ENCODE measurements around the gene EFNA1.
"Not testable (repeated sequence)": the region's sequence is repeated elsewhere in the genome, so short reads cannot be mapped to it uniquely, and the experiment has no call there.

The EFNA1 gene

DNA sequence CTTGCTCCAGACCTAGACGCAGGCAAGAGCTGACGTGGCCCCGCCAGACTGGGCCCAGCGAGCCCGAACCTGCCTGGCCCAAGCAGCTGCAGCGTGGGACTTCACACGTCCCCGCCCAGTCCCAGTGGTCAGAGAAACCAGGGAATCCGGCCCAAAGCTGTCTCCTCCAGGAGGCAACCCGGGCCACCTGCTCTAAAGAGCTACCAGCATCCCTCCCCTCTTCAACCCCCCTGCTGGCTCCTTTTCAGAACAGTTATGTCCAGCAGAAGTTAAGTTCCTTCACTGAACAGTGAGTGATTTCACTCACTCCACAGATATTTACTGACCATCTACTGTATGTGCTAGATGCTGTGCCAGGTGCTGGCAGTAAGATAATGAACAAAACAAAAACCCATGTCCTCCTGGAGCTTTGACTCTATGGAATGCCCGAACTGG, 2.1 kb upstream of the EFNA1 start:
- DNase-seq = no peak

- no peak for DNase-seq
These were observed 1.6 kb upstream of the EFNA1 start for GRCh38 chr1:155125946-155126555.

DNA sequence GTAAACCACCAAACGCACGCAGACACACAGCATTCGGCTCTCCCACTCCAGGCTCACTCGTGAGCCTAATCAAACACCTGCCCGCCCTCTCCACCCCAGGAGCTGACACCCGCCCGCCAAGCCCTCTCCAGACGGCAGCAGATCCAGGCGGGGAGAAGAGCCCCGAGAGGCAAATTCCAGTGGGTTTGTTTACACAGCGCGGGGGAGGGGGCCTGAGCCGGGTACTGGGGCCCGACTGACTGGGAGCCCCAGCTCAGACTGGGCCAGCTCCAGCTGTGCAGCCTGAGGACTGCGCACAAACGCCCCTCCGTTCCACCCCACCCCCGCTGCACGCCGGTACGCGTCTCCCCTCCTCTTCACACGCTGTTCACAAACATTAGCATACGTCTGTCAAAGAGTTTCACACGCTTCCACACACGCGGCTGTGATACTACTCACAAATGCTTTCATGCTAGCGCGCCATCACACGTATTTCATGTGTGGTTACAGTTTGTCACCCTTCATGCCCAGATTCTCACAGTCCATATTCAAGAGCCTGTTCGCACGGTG, 1.0 kb upstream of the EFNA1 start:
- DNase-seq = peak; percentile 9

GRCh38 chr1:155127967-155128754, 485 bp downstream of the EFNA1 start:
- no peak for DNase-seq

- DNase-seq = peak; percentile 15
These were observed 1.2 kb downstream of the EFNA1 start for GRCh38 chr1:155128755-155129473.

DNA sequence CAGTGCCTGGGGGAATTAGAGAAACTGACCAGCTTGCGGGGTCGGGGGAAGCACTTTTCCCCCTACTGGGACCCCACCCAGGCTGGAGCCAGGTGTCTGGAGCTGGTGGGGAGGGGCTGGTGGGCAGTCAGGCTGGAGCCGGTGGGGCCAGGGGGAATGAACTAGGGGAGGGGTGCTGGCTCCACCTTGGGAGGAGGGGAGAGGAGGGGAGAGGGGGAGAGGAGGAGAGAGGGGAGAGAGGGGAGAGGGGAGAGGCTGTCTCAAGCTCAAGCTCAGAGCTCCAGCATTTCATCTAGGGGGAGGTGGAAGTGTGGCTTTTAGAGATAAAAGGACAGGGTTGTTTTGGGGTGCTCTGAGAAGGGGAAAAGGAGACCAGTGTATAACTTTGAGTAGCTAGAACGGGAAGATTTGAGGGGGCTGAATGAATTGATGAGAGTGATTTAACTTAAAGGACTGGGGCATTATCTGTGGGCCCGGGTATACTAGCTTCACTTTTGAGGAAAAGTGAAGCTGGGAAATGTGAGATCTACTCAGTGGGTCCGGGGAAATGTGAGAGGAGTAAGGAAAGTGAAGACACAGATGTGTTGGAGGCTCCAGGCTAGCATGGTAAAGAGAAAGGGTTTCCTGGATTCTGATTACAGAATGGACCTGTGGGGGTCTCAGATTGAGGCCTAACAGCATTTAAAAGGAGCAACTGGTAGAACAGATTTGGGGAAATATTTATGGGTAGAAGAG, 2.8 kb downstream of the EFNA1 start:
- DNase-seq = no peak

GRCh38 chr1:155131285-155131684, 3.6 kb downstream of the EFNA1 start:
- no peak for DNase-seq

DNA sequence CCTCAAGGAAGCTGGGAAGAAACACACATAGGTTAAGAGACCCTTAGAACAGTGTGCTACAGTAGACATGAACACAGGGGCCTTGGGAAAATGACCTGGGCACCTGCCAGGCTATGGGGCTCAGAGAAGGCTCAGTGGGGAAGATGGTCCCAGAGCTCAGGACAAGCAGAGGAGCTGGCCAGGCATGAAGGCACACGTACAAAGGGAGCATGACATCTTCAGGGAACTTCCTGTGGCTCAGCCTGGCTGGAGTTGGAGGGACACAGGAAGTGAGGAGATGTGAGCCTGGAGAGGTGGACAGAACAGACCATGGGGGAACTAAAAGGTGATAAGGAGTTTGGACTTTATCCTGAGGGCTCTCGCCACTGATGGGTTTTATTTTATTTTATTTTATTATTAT, 4.2 kb downstream of the EFNA1 start:
- no peak for DNase-seq

GRCh38 chr1:155133799-155134281, 6.2 kb downstream of the EFNA1 start:
- DNase-seq = no peak

DNA sequence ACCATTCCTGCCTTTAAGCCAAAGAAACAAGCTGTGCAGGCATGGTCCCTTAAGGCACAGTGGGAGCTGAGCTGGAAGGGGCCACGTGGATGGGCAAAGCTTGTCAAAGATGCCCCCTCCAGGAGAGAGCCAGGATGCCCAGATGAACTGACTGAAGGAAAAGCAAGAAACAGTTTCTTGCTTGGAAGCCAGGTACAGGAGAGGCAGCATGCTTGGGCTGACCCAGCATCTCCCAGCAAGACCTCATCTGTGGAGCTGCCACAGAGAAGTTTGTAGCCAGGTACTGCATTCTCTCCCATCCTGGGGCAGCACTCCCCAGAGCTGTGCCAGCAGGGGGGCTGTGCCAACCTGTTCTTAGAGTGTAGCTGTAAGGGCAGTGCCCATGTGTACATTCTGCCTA, 6.6 kb downstream of the EFNA1 start:
- DNase-seq = no peak

- peak; percentile 99 for DNase-seq
These were observed 7.3 kb downstream of the EFNA1 start for GRCh38 chr1:155134880-155135414.

DNA sequence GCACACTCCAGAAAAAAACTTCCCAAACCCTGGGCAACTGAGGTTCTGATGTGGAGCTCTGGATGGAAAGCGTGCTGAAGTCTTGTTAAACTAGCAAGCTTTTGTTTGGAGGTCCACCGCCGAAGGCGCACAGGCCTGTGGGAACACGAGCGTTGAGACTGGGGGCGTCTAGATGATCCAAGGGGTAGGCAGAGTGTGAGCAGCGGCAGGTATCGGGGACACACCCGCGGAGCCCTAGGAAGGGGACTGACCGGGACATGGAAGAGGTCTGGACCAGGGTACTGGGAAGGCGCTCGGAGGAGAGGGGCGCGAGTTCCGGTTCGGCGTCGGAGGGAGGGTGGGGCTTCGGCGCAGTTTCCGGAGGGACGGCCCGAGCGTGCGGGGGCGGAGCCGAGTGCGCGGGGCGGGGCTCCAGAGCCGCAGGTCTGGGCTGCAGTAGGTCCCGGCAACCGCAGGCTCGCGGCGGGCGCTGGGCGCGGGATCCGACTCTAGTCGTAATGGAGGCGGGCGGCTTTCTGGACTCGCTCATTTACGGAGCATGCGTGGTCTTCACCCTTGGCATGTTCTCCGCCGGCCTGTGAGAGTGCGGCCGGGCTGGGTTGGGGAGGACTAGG, 7.8 kb downstream of the EFNA1 start, which contains the start of gene SLC50A1:
TSS of gene SLC50A1 (plus strand) at position 438 of the 614 bp plus-strand sequence. CDS start at position 498, 60 bp downstream.
- peak; percentile 94 for DNase-seq

DNA sequence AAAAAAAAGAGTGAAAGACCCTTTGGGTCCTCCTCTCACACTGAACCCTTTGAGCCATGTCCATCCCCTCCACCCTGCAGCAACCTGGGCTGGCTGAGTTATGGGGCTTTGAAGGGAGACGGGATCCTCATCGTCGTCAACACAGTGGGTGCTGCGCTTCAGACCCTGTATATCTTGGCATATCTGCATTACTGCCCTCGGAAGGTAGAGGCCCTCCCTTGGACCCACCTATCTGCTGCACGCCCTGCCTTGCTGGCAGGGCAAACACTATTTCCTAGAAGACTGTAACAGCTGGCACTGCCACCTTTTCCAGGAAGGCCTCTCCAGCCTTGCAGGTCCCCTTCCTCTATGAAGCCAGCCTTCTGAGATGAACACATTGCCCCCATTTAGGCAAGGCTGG, 9.1 kb downstream of the EFNA1 start:
- no peak for DNase-seq

DNA sequence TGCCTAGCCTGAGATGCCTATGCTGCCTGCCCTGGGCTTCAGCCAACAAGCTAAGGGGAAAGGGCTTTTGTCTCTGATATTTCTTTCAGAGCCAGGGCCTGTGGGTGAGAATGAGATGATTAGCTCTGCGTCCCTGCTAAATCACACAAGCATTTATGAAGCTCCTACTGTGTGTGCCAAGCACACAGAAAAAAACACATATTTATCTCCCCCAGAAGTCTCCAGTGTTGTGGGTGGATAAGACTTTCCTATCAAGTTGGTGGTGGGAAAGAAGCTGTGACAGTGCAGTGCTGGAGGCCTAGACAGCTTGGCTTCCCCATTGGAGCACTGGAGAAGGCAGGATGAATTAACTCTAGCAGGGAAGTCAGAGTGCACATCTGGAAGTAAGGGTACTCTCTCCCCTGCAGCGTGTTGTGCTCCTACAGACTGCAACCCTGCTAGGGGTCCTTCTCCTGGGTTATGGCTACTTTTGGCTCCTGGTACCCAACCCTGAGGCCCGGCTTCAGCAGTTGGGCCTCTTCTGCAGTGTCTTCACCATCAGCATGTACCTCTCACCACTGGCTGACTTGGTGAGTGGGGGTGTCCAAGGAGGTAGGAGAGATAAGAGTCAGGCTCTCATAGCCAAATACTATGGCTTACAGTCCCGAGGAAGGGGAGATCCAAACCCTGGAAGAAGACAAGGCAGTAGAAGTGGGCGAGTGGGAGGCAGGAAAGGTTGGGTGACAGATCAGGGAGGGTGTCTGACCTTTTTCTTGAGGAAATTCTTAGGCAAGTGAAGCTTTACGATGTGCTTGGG, 9.7 kb downstream of the EFNA1 start:
- no peak for DNase-seq

- DNase-seq = peak; percentile 76
These were observed 12.4 kb downstream of the EFNA1 start, which contains the start of gene DPM3 for GRCh38 chr1:155139895-155140629. DPM3 (minus strand) TSS chr1:155140531; CDS start chr1:155140240, 291 bp downstream.

DNA sequence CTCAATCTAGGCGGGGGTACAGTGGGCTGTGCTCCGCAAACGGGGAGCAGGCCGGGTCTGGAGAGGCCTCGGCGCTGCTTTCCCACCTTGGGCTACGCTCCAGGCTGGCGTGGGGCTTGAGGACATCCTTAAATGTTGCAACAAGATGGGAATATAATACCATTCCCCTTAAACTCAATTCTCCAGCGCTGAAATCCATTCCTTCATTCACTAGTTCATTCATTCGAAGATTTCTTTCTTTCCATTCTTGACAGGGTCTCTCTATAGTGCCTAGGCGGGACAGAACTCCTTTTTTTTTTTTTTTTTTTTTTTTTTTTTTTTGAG, 12.9 kb downstream of the EFNA1 start:
- no peak for DNase-seq

- DNase-seq = no peak
These were observed 14.1 kb downstream of the EFNA1 start for GRCh38 chr1:155141749-155142148.

GRCh38 chr1:155145491-155145890, 17.8 kb downstream of the EFNA1 start:
- DNase-seq = no peak

DNA sequence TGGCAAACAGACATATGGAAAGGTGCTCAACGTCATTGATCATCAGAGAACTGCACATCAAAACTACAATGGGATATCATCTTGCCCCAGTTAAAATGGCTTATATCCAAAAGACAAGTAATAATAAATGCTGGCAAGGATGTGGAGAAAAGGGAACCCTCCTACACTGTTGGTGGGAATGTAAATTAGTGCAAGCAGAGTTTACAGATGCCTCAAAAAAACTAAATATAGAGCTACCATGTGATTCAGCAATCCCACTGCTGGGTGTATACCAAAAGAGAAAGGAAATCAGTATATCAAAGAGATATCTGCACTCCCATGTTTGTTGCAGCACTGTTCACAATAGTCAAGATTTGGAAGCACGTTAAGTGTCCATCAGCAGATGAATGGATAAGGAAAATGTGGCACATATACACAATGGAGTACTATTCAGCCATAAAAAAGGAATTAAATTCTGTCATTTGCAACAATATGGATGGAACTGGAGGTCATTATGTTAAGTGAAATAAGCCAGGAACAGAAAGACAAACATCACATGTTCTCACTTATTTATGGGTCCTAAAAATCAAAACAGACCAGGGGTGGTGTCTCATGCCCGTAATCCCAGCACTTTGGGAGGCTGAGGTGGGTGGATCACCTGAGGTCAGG, 28.4 kb downstream of the EFNA1 start:
- not testable (repeated sequence) for DNase-seq

DNA sequence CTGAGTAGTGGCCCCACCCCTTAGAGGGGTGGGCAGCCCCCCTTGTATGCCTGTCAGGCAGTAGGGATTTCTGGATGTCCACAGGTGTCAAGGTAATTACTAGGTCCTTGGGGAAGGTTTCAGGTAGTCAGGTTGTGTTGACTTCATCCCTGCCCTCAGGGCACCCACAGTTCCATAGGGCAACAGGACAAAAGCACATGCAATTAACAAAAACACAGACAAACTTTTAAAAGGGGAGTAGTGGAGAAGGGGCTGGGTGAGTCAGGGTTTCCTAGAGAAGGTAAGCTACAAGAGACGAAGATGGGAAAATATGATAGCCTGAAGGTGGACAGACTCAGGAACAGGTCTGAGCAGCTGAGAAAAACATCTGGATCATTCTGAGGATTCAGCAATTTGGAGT, 31.3 kb downstream of the EFNA1 start:
- DNase-seq = no peak

Measured in NCI-H226 (cell line).